HL-60/S4 (cell line): Measurements from ENCODE around the gene IDE.

Experiments
- in situ Hi-C: fragments of 300-500 bp; cut with MboI; formaldehyde crosslinking; loops from 2 replicates; pipeline ENCODE4 v1.14.3; 2022; ENCODE audit warnings: low sequenced_read_pairs

Gene IDE

DNA sequence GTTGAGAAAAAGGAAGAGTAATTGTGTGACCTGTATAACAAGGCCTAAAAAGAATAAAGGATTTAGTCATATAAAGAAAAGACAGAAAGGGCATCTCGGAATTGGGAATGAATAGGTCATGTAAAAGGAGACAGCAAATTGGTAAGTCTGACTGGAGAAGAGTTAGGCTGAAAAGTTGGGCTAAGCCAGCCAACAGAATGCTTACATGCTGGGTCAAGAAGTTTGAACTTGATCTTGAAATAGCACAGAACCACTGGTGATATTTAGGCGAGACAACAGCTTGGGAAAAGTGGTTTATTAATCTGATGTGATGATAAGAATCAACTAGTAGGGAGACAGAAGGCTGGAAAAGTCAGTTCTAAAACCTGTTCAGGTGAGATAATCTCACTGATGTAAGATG is 4.8 kb downstream of the IDE start:
- in situ Hi-C loops = no loop called here

- in situ Hi-C loops = no loop called here
Observed at GRCh38 chr10:92567952-92568600, 5.8 kb downstream of the IDE start.

GRCh38 chr10:92562424-92562823 is 11.5 kb downstream of the IDE start:
- in situ Hi-C loops = no loop called here

DNA sequence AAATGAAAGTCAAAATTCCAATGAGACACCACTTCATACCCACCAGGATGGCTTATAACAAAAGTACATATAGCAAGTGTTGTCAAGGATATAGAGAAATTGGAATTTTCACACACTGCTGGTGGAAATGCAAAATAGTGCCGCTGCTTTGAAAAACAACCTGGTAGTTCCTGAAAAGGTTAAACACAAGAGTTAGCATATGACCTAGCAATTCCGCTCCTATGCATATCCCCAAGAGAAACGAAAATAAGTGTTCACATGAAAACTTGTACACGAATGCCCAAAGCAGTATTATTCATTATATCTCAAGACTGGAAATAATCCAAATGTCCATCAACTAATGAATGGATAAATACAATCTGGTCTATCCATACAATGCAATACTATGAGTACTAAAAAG is 14.8 kb downstream of the IDE start:
- in situ Hi-C loops = no loop called here

- in situ Hi-C loops = no loop called here
Observed at GRCh38 chr10:92553959-92554358, 19.9 kb downstream of the IDE start.

DNA sequence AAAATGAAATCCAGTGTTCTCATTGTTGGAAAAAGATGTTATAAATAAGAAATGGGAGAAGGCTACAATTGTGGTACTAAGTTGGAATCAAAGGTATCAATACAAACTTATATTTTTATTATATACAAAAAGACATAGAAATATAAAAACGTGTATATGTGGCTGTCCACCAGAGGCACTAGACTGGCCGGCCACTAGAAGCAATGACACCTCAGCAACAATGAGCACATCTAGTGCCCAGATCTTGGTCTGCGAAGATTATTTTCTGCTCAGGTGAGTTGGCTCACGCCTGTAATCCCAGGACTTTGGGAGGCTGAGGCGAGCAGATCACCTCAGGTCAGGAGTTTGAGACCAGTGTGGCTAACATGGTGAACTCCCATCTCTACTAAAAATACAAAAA is 21.6 kb downstream of the IDE start:
- in situ Hi-C loops = no loop called here

DNA sequence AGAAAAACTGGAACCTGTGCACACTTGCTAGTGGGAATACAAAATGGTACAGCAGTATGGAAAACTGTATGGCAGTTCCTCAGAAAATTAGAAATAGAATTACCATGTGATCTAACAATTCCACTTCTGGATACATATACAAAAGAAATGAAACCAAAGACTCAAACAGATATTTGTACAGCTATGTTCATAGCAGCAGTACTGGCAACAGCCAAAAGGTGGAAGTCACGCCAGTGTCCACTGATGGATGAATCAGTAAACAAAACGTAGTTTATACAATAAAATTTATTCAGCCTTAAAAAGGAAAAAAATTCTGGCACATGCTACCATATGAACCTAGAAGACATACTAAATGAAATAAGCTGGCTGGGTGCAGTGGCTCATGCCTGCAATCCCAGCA is 23.0 kb downstream of the IDE start:
- in situ Hi-C loops = no loop called here

GRCh38 chr10:92547676-92548075 is 26.2 kb downstream of the IDE start:
- in situ Hi-C loops = no loop called here

- in situ Hi-C loops = no loop called here
Observed at GRCh38 chr10:92545556-92545955, 28.3 kb downstream of the IDE start.

GRCh38 chr10:92544296-92544695 is 29.6 kb downstream of the IDE start:
- in situ Hi-C loops = no loop called here

- in situ Hi-C loops = no loop called here
Observed at GRCh38 chr10:92542458-92542857, 31.4 kb downstream of the IDE start.

- in situ Hi-C loops = no loop called here
Observed at GRCh38 chr10:92541583-92541982, 32.3 kb downstream of the IDE start.

DNA sequence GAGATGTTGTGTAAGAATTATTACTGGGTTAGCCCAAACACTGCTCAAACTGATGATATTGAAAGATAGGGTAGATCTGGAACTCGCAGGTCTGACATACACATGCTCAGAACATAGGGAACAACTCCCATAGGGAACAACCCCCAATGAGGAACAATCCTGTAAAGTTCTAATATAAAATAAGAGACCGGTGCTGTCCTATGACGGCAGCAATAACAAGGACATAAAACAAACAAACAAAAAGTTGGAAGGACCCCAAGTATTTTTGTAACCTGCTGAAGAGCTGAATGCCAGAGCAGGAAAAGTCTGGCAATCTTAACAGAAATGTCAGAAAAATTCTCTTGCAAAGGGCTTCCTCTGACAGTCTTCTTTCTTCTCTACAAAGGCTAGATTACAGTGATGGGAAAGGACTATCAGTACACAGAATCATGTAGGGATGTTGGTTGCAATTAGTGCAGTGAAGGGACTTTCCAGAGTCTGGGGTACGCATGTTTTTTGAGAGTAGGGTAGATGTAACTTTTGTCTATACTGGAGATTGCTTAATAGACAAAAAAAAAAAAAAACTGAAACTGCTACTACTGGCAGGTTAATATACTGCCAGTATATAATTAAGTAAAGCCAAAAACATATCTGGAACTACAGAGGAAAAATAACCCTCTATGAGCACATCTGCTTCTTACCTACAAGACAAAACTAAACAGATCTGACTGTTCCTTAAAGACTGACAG is 35.5 kb downstream of the IDE start:
- in situ Hi-C loops = no loop called here

GRCh38 chr10:92530891-92531535 is 42.9 kb downstream of the IDE start:
- in situ Hi-C loops = no loop called here

DNA sequence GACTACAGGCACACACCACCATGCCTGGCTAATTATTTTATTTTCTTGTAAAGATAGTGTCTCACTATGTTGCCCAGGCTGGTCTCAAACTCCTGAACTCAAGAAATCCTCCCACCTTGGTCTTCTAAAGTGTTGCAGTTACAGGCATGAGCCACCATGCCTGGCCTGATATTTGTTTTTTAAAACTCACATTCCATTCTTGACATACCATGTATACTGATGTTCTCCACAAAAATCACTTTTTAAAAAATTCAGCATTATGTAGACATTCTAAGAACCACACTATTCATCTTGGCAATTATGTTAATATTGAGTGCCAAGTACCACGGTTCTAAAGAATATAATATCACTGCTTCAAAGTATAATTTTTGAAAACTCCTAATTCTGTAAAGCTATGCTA is 43.5 kb downstream of the IDE start:
- in situ Hi-C loops = no loop called here

DNA sequence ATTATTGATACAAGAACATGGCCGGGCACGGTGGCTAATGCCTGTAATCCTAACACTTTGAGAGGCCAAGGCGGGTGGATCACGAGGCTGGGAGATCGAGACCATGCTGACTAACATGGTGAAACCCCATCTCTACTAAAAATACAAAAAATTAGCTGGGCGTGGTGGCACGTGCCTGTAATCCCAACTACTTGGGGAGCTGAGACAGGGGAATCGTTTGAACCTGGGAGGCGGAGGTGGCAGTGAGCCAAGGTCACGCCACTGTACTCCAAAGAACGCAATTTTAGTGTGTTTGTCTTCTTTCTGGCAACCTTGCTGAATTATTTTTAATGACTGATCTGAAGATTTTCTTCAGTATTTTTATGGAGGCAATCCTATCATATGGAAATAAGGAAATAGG is 46.2 kb downstream of the IDE start:
- in situ Hi-C loops = no loop called here

DNA sequence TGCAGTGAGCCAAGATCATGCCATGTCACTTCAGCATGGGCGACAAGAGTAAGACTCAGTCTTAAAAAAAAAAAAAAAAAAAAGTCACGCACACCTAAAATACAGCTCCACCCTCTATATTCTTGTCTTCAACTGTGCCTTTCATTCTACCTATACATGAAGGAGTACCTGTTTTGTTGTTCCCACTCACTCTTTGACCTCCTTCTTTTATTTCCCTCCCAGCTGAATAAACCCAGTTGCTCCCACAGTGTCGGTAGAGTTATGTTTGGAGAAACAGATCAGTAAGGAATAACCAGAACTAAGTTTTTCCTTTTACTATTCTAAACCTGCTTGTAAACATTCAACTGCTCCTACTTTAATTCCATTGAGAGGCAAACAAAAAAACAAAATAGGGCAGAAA is 50.3 kb downstream of the IDE start:
- in situ Hi-C loops = no loop called here

GRCh38 chr10:92517034-92517655 is 56.7 kb downstream of the IDE start:
- in situ Hi-C loops = loop anchor here (10.0 kb wide), 1 partner anchor 58 kb away; the partner anchor contains the start of gene IDE

DNA sequence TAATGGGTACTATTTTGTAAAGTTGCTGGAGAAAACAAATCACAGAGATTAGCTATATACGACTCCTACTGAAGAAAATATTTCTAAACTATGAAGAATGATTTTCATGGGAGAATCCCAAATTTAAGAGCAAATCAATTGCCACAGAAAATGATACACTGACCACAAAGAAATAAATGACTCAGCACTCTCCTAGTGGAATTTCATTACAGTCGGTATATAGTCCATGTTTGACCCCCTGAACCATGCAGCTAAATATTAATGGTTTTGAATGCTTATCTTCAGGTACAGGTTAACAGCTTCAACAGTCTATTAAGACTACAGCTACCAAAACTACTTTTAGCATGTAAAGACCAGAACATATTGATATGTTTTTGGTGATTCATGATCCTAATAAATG is 65.0 kb downstream of the IDE start:
- in situ Hi-C loops = no loop called here

- in situ Hi-C loops = no loop called here
Observed at GRCh38 chr10:92506336-92506735, 67.6 kb downstream of the IDE start.

DNA sequence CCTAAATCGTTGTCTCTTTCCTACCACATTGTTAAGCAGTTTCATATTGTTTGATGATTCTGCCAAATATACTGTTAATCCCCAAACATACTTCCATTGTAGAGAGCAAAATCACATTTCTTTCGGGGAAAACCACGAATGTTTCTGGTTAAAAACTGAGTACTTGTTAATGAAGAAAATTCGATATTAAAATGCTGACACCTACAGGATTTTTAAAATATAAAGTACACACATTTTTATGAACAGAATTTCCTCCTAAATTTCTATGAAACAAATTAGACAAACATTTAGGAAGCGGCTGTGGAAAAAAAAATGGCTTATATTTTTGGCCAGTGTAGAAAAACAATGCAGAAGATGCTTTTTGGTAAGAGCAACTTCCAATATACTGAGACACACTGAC is 68.8 kb downstream of the IDE start:
- in situ Hi-C loops = no loop called here

- in situ Hi-C loops = no loop called here
Observed at GRCh38 chr10:92502296-92502808, 71.5 kb downstream of the IDE start.
